Astrocyte (in vitro differentiated cells and primary cell): ENCODE measurements around the gene PCGF2.

ENCODE experiments used
- EZH2 ChIP-seq: IDR thresholded peaks from 2 replicates; pipeline ENCODE4 v1.6.1; 2012; ENCODE audit warnings: mild to moderate bottlenecking, low read length, inconsistent platforms; ENCODE audit not compliant: insufficient read depth
- TF ChIP-seq, protein P1 (sequence below): IDR thresholded peaks from 2 replicates; pipeline ENCODE4 v1.5.1; 2011; ENCODE audit warnings: low read depth, mild to moderate bottlenecking, inconsistent platforms, low read length, moderate library complexity; ENCODE audit not compliant: insufficient read depth

DNA sequence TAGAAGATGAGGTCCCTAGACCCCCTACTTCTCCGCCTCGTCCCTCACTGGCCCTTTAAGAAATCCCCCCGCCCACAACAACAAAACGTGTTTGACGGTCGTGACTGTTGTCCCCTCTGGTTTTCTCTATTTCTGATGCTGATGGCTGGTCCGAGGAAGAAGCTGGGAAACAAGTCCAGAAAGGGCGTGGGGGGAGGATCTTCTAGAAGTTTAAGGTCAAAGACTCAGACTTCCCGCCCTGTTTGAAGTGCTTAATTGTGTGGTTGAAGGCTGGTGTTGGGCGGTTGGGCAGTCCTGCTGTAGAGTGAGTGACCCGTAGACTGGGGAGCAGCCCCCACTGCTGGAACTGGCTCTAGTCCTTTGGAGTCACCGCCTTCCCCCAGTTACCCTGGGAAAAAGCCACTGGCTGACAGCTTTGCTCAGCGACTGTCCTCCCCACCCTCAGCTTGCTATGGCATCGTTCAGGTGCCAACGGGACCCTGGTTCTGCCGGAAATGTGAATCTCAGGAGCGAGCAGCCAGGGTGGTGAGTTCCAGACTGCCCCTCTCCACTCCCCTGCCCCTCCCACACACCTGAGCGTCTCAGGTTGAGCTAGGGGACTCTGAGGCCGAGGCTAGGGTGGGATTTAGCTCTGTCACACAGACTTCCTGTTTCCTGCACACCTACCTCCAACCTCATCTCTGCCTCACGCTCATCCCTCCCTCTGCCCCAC is 41.5 kb downstream of the PCGF2 start:
- TF ChIP-seq, protein P1, sequence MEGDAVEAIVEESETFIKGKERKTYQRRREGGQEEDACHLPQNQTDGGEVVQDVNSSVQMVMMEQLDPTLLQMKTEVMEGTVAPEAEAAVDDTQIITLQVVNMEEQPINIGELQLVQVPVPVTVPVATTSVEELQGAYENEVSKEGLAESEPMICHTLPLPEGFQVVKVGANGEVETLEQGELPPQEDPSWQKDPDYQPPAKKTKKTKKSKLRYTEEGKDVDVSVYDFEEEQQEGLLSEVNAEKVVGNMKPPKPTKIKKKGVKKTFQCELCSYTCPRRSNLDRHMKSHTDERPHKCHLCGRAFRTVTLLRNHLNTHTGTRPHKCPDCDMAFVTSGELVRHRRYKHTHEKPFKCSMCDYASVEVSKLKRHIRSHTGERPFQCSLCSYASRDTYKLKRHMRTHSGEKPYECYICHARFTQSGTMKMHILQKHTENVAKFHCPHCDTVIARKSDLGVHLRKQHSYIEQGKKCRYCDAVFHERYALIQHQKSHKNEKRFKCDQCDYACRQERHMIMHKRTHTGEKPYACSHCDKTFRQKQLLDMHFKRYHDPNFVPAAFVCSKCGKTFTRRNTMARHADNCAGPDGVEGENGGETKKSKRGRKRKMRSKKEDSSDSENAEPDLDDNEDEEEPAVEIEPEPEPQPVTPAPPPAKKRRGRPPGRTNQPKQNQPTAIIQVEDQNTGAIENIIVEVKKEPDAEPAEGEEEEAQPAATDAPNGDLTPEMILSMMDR = no peak
- TF ChIP-seq EZH2 = no peak
